NCI-H128 (cell line): ENCODE data around the gene NRGN.

Experiments
- DNase-seq: peaks from one replicate; lab custom pipeline; 2025; ENCODE audit not compliant: unreplicated experiment; lab: John Stamatoyannopoulos, UW

Gene NRGN

DNA sequence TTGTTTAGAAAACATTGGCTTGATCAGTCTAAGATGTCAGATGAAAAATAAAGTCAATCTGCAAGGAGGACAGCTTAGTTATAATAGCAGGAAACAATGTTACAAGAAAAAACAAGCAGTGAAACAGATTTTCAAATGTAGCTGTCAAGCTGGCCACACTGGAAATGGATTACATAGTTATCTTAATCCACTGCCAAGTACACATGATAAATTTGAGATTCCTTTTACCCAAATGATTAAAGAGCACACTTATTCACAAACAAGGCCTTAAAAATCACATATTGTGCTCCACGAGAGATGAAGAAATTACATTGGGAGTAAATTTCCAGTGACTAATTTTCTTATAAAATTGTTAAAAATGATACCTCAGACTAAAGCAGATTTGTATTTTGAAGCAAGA is 39.8 kb downstream of the NRGN start:
- DNase-seq: no peak

DNA sequence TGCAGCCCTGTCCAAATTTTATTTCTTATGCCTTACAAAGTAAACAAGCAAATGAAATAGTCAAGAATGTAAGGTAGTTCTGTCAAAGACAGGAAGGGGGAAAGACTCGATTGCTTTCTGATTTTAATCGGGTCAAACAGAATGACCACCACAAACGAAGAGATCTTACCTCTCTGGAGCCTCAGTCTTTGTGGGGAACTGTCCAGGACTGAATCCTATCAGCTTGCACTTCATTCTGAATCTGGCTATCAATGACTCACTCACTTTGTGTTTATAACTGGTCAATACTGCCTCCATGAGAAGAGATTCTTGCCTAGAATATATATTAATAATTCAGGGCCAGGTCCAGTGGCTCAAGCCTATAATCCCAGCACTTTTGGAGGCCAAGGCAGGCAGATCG is 43.3 kb downstream of the NRGN start:
- DNase-seq: no peak

DNA sequence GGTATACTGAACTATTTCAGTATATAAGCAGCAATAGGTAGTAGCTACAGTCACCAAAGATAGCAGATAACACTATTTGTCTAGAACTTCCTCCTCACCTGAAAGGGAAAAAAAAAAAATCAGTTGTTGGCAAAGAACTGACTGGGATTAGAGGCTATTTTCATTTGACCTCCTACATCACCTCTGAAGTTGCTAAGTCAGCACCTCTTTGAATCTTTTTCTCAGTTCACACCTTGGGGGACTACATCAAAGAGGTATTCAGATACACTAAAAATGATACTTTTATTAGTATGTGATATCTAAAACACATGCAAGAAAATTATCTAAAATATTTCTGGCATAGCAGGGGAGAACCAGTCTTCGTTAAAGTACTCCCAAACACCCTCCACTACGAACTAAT is 44.3 kb downstream of the NRGN start:
- DNase-seq: no peak

DNA sequence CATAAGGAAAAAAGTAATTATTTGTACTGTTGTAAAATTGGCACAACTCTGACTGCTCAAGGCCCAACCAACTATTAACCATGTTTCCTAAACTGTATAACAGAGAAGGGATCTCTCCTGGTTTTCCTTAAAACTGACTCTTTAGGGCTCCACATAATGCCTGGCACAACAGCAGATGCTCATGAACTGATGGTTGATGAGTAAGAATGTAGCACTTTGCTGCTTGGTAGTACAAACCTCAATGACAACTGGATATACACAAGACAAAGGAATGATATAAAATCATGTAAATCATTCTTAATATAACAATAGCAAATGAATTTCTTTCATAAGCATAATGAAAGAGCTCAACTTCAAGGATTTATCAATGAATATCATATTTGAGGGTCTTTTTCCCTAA is 48.8 kb downstream of the NRGN start:
- no peak for DNase-seq

DNA sequence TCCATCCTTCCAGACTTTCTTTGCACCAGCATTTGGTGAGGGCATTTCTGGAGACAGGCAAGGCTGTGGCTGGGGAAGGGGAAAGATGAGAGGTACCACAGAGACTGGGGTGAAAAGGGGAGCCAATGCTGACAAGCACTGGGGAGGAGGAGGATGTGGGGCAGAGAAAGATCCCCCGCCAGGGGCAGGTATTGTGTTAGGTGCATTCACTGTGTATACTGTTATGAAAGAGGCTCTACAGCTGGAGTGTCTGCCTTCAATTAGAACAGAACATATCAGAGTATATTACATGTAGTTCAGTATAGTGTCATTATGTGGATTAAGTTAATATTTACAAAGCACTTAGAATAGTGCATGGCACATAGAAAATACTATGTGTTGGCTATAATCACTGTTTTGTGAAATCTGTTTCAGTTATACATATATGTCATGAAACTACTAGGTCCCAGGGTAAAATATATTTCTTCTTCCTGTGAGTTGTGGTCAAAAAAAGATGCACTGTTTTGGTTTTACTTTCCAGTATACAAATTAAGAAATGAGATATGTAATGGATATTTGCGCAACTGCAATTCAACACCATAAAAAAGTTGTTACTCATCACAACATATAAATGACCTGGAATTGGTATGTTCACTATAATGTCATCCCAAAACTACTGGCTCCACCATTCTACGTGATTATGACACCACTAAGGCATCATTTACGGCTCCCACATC is 52.0 kb downstream of the NRGN start:
- DNase-seq: no peak

DNA sequence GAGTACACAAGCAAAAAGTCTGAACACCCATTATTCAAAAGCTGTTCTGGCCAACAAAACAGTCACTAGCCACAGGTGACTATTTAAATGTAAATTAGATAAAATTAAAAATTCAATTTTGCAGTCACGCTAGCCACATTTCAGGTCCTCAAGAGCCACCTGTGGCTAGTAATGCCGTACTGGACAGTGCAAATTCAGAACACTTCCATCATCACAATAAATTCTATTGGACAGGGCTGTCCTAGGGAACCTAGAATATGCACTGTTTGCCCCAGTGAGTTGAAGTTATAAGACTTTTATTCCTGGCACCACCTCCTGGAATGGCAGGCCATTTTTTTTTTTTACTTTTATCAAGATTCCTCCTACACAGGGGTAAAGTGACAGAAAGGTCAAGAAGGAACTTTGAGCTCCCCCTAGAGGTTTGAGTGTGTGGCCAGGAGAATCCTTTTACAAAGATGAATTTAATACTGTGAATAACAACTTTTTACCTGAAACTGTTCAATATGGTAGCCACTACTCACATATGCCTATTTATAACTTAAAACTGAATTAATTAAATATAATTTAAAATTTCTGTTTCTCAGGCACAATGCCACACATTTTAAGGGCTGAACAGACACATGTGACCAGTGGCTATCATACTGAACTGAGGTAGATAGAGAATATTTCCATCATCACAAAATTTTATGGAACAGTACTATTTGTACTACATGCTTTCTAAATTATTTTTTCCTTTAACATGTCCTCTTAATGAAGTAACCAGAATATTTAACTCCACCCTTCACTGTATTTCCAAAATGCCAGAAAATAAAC is 53.9 kb downstream of the NRGN start:
- no peak for DNase-seq

DNA sequence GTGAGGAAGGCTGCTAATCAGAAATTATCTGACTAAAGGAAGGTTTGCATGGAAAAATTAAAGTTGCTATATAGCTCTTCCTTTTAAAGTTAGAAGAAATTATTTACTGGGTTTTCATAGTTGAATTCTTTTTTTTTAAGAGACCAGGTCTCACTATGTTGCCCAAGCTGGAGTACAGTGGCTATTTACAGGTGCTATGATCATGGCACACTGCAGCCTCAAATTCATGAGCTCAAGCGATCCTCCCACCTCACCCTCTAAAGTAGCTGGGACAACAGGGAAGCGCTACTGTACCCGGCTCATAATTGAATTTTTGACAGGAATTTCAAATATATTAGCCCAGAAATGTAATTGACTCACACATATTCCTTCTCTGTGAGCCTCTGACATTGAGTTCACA is 56.6 kb downstream of the NRGN start:
- no peak for DNase-seq
